SK-N-SH (cell line): ENCODE data around the gene NYAP1. TPM values are rescaled to one million over a fixed set of nuclear protein-coding genes. Genes with fewer than 3 reads are reported as not detected.
A peak's percentile ranks its signal among the peaks of the same experiment; 100 is the strongest.

Experiments used
- CTCF ChIA-PET: fragments of 300-600, 350-600 bp; formaldehyde crosslinking; extraction: SDS; loops from one replicate; lab custom pipeline; 2021; lab: Yijun Ruan, JAX
- POLR2A ChIA-PET: fragments of 350-600 bp; sonication (Branson Sonifier 250); formaldehyde crosslinking; extraction: SDS; loops from one replicate; lab custom pipeline; 2020; ENCODE audit warnings: antibody characterized with exemption, inconsistent platforms; lab: Yijun Ruan, JAX
- DNase-seq: peaks from one replicate; pipeline ENCODE4 v3.0.0; 2012
- H2AFZ ChIP-seq: fragments of 200-600 bp; sonication (generic); 2 replicates; pipeline ENCODE4 v1.8.1; 2016; ENCODE audit warnings: antibody characterized with exemption, mild to moderate bottlenecking, low read depth
- H3F3A ChIP-seq: fragments of 200-600 bp; sonication (generic); replicated peaks from 2 replicates; pipeline ENCODE3; 2016; ENCODE audit warnings: antibody characterized with exemption, mild to moderate bottlenecking; ENCODE audit not compliant: insufficient read depth
- H3K27ac ChIP-seq, 2 experiments: fragments of 200-500 bp in 1 of 2; fragments of 200-600 bp in 1 of 2; sonication (Bioruptor generic) in 1 of 2; sonication (generic), shearing (Covaris generic) in 1 of 2; 2 replicates each; pipeline versions ENCODE4 v1.5.1 to v1.6.1; 2014 to 2016; ENCODE audit warnings: low read depth in 2 of 2, inconsistent platforms in 1 of 2, low read length in 1 of 2, mild to moderate bottlenecking in 1 of 2, mixed read lengths in 1 of 2
- H3K27me3 ChIP-seq: fragments of 200-600 bp; sonication (generic), shearing (Covaris generic); 2 replicates; pipeline ENCODE4 v1.6.1; 2016; ENCODE audit warnings: mixed run types; ENCODE audit not compliant: insufficient read depth
- H3K36me3 ChIP-seq, 2 experiments: fragments of 200-500 bp in 1 of 2; fragments of 200-600 bp in 1 of 2; sonication (Bioruptor generic) in 1 of 2; sonication (generic) in 1 of 2; replicated peaks in 1 of 2; 2 replicates each; pipeline versions ENCODE3 to v1.5.1; 2014 to 2016; ENCODE audit warnings: low read length in 1 of 2, mild to moderate bottlenecking in 1 of 2; ENCODE audit not compliant: insufficient read depth in 2 of 2, control insufficient read depth in 1 of 2
- H3K4me1 ChIP-seq, 2 experiments: fragments of 200-500 bp in 1 of 2; fragments of 200-600 bp in 1 of 2; sonication (Bioruptor generic) in 1 of 2; sonication (generic), shearing (Covaris generic) in 1 of 2; 2 replicates each; pipeline versions ENCODE4 v1.5.1 to v1.6.1; 2014 to 2016; ENCODE audit warnings: low read depth in 1 of 2, low read length in 1 of 2, mixed run types in 1 of 2; ENCODE audit not compliant: insufficient read depth in 2 of 2, control insufficient read depth in 1 of 2
- H3K4me2 ChIP-seq: fragments of 200-600 bp; sonication (generic), shearing (Covaris generic); 2 replicates; pipeline ENCODE4 v1.6.1; 2017; ENCODE audit warnings: mixed run types
- H3K4me3 ChIP-seq, 2 experiments: fragments of 200-500 bp in 1 of 2; fragments of 200-600 bp in 1 of 2; sonication (Bioruptor generic) in 1 of 2; sonication (generic), shearing (Covaris generic) in 1 of 2; 2 replicates each; pipeline versions ENCODE4 v1.5.1 to v1.8.1; 2014 to 2016; ENCODE audit warnings: low read depth in 2 of 2, inconsistent platforms in 1 of 2, low read length in 1 of 2, mild to moderate bottlenecking in 1 of 2, mixed read lengths in 1 of 2, moderate library complexity in 1 of 2
- H3K79me2 ChIP-seq: fragments of 200-600 bp; sonication (generic); 2 replicates; pipeline ENCODE4 v1.8.1; 2017; ENCODE audit warnings: mild to moderate bottlenecking; ENCODE audit not compliant: insufficient read depth
- H3K9ac ChIP-seq: fragments of 200-600 bp; sonication (generic); 2 replicates; pipeline ENCODE4 v1.6.1; 2017; ENCODE audit warnings: mixed run types
- H3K9me2 ChIP-seq: fragments of 200-600 bp; sonication (generic); 2 replicates; pipeline ENCODE4 v1.6.1; 2017; ENCODE audit warnings: mixed run types
- H3K9me3 ChIP-seq: fragments of 200-600 bp; sonication (generic); 2 replicates; pipeline ENCODE4 v1.6.1; 2017; ENCODE audit warnings: mixed run types, mild to moderate bottlenecking, moderate library complexity
- H4K20me1 ChIP-seq: fragments of 200-600 bp; sonication (generic); 2 replicates; pipeline ENCODE4 v1.6.1; 2017; ENCODE audit warnings: mild to moderate bottlenecking, mixed run types; ENCODE audit not compliant: insufficient read depth
- CHD2 ChIP-seq: fragments of 150-350 bp; IDR thresholded peaks from 2 replicates; pipeline ENCODE4 v1.6.1; 2018; ENCODE audit warnings: low read length; ENCODE audit not compliant: partially characterized antibody
- GABPA ChIP-seq: IDR thresholded peaks from 2 replicates; pipeline ENCODE4 v1.4.0; 2012; ENCODE audit warnings: low read depth, mild to moderate bottlenecking
- RCOR1 ChIP-seq: fragments of 150-350 bp; IDR thresholded peaks from 2 replicates; pipeline ENCODE4 v1.6.1; 2017; ENCODE audit warnings: antibody characterized with exemption, low read length
- WGBS: methylation state at CpG from one replicate; pipeline ENCODE4 v1.1.6; 2017; ENCODE audit warnings: low lambda C conversion rate; 5-methylcytosine and 5-hydroxymethylcytosine counted together
- polyA plus RNA-seq, 3 experiments: library from polyadenylated mRNA; depleted of rRNA; stranded (reverse); fragments of >200 nt; gene quantifications; 2 replicates each; pipeline ENCODE4 v1.2.3, GENCODE V29; 2012
- TF ChIP-seq, protein P1 (sequence below): fragments of 150-350 bp; IDR thresholded peaks from 2 replicates; pipeline ENCODE4 v1.6.1; 2016; ENCODE audit warnings: mild to moderate bottlenecking, low read depth, low read length
- TF ChIP-seq, protein P2 (sequence below): IDR thresholded peaks from 2 replicates; pipeline ENCODE4 v1.6.1; 2012; ENCODE audit warnings: mild to moderate bottlenecking, low read depth, low read length, moderate library complexity
- TF ChIP-seq, protein P3 (sequence below): IDR thresholded peaks from 2 replicates; pipeline ENCODE4; 2012

Gene NYAP1
- polyA plus RNA-seq, 1 of the 3 experiments (the other 2 are of a cell fraction): 6.0 TPM

DNA sequence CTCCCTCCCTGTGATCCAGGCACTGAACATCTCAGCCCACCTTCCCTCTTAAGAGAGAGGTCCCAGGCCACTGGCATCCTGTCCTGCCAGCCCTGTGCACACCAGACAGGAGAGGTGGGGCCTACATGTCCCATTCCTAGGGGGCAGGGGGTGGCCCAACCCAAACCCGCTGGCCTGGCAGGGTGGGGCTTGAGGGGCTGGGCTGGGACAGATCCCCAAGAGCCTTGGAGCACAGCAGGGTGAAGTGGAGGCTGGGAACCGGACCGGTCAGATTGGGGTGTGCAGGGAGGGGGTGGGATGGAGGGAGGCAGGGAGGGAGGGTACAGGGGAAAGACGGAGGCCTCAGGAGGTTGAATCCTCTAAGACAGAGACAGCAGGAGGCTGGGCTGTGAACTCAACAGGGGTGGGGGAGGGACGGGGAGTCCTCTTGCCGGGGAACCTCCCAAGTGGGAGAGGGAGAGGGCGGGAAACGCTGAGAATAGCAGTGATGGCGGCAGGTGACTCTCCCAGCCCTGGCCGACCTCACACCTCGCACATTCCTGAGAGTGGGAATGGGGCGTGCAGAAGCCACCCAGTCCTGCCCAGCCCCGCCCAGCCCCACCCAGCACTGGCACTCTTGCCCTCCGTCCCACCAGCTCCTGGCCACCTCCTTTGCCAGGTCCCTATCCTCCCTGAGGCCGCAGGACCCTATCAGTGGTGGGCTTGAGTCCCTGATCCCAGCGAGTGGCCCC lies 11.4 kb upstream of the NYAP1 start:
- ChIA-PET CTCF (interaction anchor here (2.5 to 3.3 kb wide), 2 partner anchors 11 to 92 kb away, joined by 10 to 29 read pairs; no protein-coding TSS in a partner anchor), POLR2A (no interaction called here)
- H3K27ac ChIP-seq: no peak overlapping the region
- no peak for DNase-seq
- H3K36me3 ChIP-seq: peaks cover 5 to 18% of the 10 kb centered on the region in 2 experiments
- WGBS: 87% methylated on average over 14 of the region's 16 CpGs
- H3K79me2 ChIP-seq: peaks cover 25% of the 10 kb centered on the region
- no peaks in the 10 kb centered on the region for H3K27me3 ChIP-seq
- no peaks in the 10 kb centered on the region for H3K9me3 ChIP-seq
- no peak overlapping the region for H2AFZ ChIP-seq
- peaks cover 11% of the 10 kb centered on the region; the same call in 1 of the 2 replicates for H4K20me1 ChIP-seq
- no peak overlapping the region for H3K4me3 ChIP-seq
- peaks cover 4% of the 10 kb centered on the region for H3F3A ChIP-seq
- no peaks in the 10 kb centered on the region for H3K9me2 ChIP-seq
- H3K9ac ChIP-seq: no peak overlapping the region
- H3K4me2 ChIP-seq: no peak overlapping the region
- TF ChIP-seq, protein P1, sequence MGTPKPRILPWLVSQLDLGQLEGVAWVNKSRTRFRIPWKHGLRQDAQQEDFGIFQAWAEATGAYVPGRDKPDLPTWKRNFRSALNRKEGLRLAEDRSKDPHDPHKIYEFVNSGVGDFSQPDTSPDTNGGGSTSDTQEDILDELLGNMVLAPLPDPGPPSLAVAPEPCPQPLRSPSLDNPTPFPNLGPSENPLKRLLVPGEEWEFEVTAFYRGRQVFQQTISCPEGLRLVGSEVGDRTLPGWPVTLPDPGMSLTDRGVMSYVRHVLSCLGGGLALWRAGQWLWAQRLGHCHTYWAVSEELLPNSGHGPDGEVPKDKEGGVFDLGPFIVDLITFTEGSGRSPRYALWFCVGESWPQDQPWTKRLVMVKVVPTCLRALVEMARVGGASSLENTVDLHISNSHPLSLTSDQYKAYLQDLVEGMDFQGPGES: no peak
- no peak for TF ChIP-seq CHD2
- TF ChIP-seq, protein P2, sequence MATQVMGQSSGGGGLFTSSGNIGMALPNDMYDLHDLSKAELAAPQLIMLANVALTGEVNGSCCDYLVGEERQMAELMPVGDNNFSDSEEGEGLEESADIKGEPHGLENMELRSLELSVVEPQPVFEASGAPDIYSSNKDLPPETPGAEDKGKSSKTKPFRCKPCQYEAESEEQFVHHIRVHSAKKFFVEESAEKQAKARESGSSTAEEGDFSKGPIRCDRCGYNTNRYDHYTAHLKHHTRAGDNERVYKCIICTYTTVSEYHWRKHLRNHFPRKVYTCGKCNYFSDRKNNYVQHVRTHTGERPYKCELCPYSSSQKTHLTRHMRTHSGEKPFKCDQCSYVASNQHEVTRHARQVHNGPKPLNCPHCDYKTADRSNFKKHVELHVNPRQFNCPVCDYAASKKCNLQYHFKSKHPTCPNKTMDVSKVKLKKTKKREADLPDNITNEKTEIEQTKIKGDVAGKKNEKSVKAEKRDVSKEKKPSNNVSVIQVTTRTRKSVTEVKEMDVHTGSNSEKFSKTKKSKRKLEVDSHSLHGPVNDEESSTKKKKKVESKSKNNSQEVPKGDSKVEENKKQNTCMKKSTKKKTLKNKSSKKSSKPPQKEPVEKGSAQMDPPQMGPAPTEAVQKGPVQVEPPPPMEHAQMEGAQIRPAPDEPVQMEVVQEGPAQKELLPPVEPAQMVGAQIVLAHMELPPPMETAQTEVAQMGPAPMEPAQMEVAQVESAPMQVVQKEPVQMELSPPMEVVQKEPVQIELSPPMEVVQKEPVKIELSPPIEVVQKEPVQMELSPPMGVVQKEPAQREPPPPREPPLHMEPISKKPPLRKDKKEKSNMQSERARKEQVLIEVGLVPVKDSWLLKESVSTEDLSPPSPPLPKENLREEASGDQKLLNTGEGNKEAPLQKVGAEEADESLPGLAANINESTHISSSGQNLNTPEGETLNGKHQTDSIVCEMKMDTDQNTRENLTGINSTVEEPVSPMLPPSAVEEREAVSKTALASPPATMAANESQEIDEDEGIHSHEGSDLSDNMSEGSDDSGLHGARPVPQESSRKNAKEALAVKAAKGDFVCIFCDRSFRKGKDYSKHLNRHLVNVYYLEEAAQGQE: no peak
- no peak for TF ChIP-seq RCOR1
- H3K4me1 ChIP-seq: peaks cover 11 to 24% of the 10 kb centered on the region in 2 experiments; a peak in 3 of 4 replicates

DNA sequence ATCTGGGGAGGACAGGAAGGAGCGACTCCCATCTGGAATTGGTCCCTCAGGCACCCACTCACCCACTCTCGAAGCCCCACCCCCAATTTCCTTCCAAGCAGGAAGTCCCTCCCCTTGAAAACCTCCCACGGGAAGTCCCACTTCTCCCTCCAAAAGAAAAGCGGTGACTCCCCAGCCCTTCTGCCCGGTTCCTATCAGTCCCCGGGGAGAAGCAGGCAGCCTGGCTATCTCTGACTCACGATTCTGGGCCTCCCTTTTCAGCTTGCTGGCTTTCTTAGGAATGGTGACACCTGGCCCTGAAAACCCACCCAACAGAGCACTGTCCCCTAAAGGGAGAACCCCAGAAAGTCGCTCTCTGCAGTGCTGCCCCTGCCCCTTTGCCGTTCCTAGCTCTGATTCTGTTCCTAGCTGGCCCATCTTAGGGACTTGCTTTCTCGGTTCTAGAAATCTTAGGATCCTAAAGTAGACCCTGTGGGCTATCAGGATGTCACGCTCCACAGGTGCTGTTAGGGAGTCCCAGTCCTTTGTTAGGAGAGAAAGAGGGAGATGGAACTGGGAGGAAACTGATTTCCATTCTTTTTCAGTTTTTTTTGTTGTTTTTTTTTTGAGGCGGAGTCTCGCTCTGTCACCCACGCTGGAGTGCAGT lies 10.8 kb upstream of the NYAP1 start:
- H2AFZ ChIP-seq: no peak overlapping the region
- peaks cover 4% of the 10 kb centered on the region for H3F3A ChIP-seq
- H3K9ac ChIP-seq: no peak overlapping the region
- DNase-seq: peak; percentile 42
- POLR2A ChIA-PET: interaction anchor here (0.7 kb wide), 1 partner anchor 18 kb away, joined by 3 read pairs; no protein-coding TSS in a partner anchor
- H3K27me3 ChIP-seq: no peaks in the 10 kb centered on the region
- H3K36me3 ChIP-seq: peaks cover 5 to 18% of the 10 kb centered on the region in 2 experiments
- no peak overlapping the region for H3K27ac ChIP-seq
- TF ChIP-seq GABPA: peak; percentile 38; the same call in 1 of the 2 replicates
- TF ChIP-seq, protein P3, sequence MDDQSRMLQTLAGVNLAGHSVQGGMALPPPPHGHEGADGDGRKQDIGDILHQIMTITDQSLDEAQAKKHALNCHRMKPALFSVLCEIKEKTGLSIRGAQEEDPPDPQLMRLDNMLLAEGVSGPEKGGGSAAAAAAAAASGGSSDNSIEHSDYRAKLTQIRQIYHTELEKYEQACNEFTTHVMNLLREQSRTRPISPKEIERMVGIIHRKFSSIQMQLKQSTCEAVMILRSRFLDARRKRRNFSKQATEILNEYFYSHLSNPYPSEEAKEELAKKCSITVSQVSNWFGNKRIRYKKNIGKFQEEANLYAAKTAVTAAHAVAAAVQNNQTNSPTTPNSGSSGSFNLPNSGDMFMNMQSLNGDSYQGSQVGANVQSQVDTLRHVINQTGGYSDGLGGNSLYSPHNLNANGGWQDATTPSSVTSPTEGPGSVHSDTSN: no peak
- peaks cover 15% of the 10 kb centered on the region; the same call in 1 of the 2 replicates for H4K20me1 ChIP-seq
- H3K9me3 ChIP-seq: no peaks in the 10 kb centered on the region
- peaks cover 12 to 25% of the 10 kb centered on the region in 2 experiments; a peak in 3 of 4 replicates for H3K4me1 ChIP-seq
- H3K4me2 ChIP-seq: no peak overlapping the region
- no peak overlapping the region for H3K4me3 ChIP-seq
- H3K79me2 ChIP-seq: peaks cover 32% of the 10 kb centered on the region
- H3K9me2 ChIP-seq: no peaks in the 10 kb centered on the region
- 77% methylated on average over 14 of the region's 14 CpGs for WGBS
- CTCF ChIA-PET: interaction anchor here (1.5 to 3.3 kb wide), 4 partner anchors 10 to 91 kb away, joined by 6 to 29 read pairs (median 17); partner anchors contain the start of gene NYAP1
